OCI-LY1 (cell line): ENCODE results near the gene TMEM88.
A peak's percentile ranks its signal among the peaks of the same experiment; 100 is the strongest.

Experiments
- H2AFZ ChIP-seq: fragments of 200-600 bp; sonication (generic), shearing (Covaris generic); 2 replicates; pipeline ENCODE4 v1.6.0; 2014; ENCODE audit warnings: antibody characterized with exemption, mild to moderate bottlenecking, low read length
- H3F3A ChIP-seq: fragments of 200-600 bp; sonication (generic), shearing (Covaris generic); 2 replicates; pipeline ENCODE4 v1.6.0; 2014; ENCODE audit warnings: mild to moderate bottlenecking, antibody characterized with exemption, low read length, moderate library complexity; ENCODE audit not compliant: insufficient read depth
- H3K27ac ChIP-seq: fragments of 200-600 bp; sonication (generic); 2 replicates; pipeline ENCODE4 v1.5.1; 2014; ENCODE audit warnings: low read length, mixed run types, mild to moderate bottlenecking, low read depth; ENCODE audit not compliant: poor library complexity, severe bottlenecking
- H3K27me3 ChIP-seq: fragments of 200-600 bp; sonication (generic); 2 replicates; pipeline ENCODE4 v1.6.0; 2014; ENCODE audit warnings: antibody characterized with exemption, mild to moderate bottlenecking, low read length, moderate library complexity; ENCODE audit not compliant: insufficient read depth
- H3K36me3 ChIP-seq: fragments of 200-600 bp; sonication (generic); 2 replicates; pipeline ENCODE4 v1.6.1; 2014; ENCODE audit warnings: mild to moderate bottlenecking, antibody characterized with exemption, low read length, moderate library complexity, mixed read lengths; ENCODE audit not compliant: insufficient read depth
- H3K4me1 ChIP-seq: fragments of 200-600 bp; sonication (generic); 2 replicates; pipeline ENCODE4 v1.5.1; 2014; ENCODE audit warnings: mild to moderate bottlenecking, low read length, moderate library complexity; ENCODE audit not compliant: insufficient read depth, severe bottlenecking
- H3K4me2 ChIP-seq: fragments of 200-600 bp; sonication (generic), shearing (Covaris generic); 2 replicates; pipeline ENCODE4 v1.6.1; 2014; ENCODE audit warnings: low read length
- H3K4me3 ChIP-seq: fragments of 200-600 bp; sonication (generic); 2 replicates; pipeline ENCODE4 v1.5.1; 2014; ENCODE audit warnings: low read length, low read depth, mild to moderate bottlenecking, mixed read lengths; ENCODE audit not compliant: poor library complexity, severe bottlenecking
- H3K79me2 ChIP-seq: fragments of 200-600 bp; shearing (Covaris generic); 2 replicates; pipeline ENCODE4 v1.6.1; 2016; ENCODE audit warnings: mixed run types, low read length, mixed read lengths; ENCODE audit not compliant: insufficient read depth
- H3K9ac ChIP-seq: fragments of 200-600 bp; sonication (generic), shearing (Covaris generic); 2 replicates; pipeline ENCODE4 v1.6.1; 2014; ENCODE audit warnings: mild to moderate bottlenecking, low read length, mixed read lengths
- H3K9me2 ChIP-seq: fragments of 200-600 bp; sonication (generic), shearing (Covaris generic); 2 replicates; pipeline ENCODE4 v1.6.1; 2014; ENCODE audit warnings: low read depth, mild to moderate bottlenecking, low read length, mixed read lengths
- H3K9me3 ChIP-seq: fragments of 200-600 bp; shearing (Covaris generic); 2 replicates; pipeline ENCODE4 v1.6.1; 2014; ENCODE audit warnings: low read length, mixed read lengths
- H4K20me1 ChIP-seq: fragments of 200-600 bp; sonication (generic), shearing (Covaris generic); 2 replicates; pipeline ENCODE4 v1.6.0; 2016; ENCODE audit warnings: mild to moderate bottlenecking, low read length; ENCODE audit not compliant: insufficient read depth
- EZH2 ChIP-seq: fragments of 200-600 bp; sonication (generic), shearing (Covaris generic); IDR thresholded peaks from 2 replicates; pipeline ENCODE4 v1.8.0; 2017; ENCODE audit warnings: borderline replicate concordance, mixed run types, mild to moderate bottlenecking, antibody characterized with exemption, low read length, moderate library complexity, mixed read lengths
- TF ChIP-seq, protein P1 (sequence below): fragments of 200-600 bp; sonication (generic), shearing (Covaris generic); IDR thresholded peaks from 2 replicates; pipeline ENCODE4 v1.5.1; 2017; ENCODE audit warnings: mild to moderate bottlenecking, antibody characterized with exemption, low read length, moderate library complexity, mixed read lengths

The TMEM88 gene

DNA sequence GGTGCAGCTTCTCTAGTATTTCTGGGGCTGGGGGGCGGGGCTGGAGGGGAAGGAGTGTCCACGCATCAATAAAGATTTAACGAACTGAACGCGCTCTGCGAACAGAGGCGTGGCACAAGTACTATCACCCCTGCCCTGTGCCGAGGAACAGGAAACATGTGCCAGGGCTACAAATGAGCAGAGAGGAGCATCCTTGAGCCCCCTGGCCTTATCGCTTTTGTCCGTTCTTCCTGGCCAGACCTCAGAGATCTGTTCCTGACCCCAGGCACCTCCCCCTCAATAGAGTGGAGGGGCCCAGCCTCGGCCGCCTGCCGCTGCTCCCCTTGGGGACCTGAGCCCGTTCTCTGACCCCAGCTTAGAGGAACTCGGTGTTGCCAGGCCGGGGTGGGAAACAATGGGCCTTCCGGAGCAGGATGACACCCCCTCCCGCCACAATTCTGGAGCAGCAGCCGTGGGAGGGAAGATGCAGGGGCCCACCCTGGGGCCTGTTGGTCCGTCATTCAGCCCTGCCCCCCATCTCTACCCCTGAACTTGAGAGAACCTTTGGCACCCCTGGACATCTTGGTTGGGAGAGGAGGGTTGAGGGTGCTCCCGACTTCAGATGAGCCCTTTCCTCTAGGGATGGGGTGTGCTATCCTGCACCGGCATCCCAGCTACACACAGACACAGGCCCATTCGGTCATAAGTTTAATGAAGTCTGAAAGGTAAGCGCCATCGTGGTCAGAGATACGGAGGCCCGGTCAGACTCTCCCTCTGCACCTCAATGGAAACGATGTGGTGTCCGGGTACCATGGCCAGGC, 1.3 kb downstream of the TMEM88 start:
- Histone ChIP-seq H3K27me3 (no peaks in the 10 kb centered on the region), H3K9ac (peak overlapping the region; percentile 92), H3F3A (no peaks in the 10 kb centered on the region), H3K79me2 (no peaks in the 10 kb centered on the region), H3K4me3 (peak overlapping the region; percentile 65), H4K20me1 (no peaks in the 10 kb centered on the region), H3K9me2 (no peaks in the 10 kb centered on the region), H3K4me2 (peak overlapping the region; percentile 80), H3K9me3 (no peaks in the 10 kb centered on the region), H3K27ac (peak overlapping the region; percentile 92), H2AFZ (no peak overlapping the region), H3K36me3 (peaks cover 35% of the 10 kb centered on the region; the same call in 1 of the 2 replicates), H3K4me1 (peaks cover 39% of the 10 kb centered on the region)
- TF ChIP-seq EZH2: no peak
- TF ChIP-seq, protein P1, sequence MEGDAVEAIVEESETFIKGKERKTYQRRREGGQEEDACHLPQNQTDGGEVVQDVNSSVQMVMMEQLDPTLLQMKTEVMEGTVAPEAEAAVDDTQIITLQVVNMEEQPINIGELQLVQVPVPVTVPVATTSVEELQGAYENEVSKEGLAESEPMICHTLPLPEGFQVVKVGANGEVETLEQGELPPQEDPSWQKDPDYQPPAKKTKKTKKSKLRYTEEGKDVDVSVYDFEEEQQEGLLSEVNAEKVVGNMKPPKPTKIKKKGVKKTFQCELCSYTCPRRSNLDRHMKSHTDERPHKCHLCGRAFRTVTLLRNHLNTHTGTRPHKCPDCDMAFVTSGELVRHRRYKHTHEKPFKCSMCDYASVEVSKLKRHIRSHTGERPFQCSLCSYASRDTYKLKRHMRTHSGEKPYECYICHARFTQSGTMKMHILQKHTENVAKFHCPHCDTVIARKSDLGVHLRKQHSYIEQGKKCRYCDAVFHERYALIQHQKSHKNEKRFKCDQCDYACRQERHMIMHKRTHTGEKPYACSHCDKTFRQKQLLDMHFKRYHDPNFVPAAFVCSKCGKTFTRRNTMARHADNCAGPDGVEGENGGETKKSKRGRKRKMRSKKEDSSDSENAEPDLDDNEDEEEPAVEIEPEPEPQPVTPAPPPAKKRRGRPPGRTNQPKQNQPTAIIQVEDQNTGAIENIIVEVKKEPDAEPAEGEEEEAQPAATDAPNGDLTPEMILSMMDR: no peak

- H2AFZ ChIP-seq: no peak within 1 kb of the TSS
- H3K36me3 ChIP-seq: peaks cover 38% of the 10 kb centered on the region; the same call in 1 of the 2 replicates
- no peaks in the 10 kb centered on the region for H3K9me2 ChIP-seq
- no peaks in the 10 kb centered on the region for H3F3A ChIP-seq
- H3K4me2 ChIP-seq: peak within 1 kb of the TSS; percentile 80
- no peaks in the 10 kb centered on the region for H3K79me2 ChIP-seq
- H4K20me1 ChIP-seq: no peaks in the 10 kb centered on the region
- H3K9ac ChIP-seq: peak within 1 kb of the TSS; percentile 92
- no peaks in the 10 kb centered on the region for H3K9me3 ChIP-seq
- peak within 1 kb of the TSS; percentile 65 for H3K4me3 ChIP-seq
- H3K27ac ChIP-seq: peak within 1 kb of the TSS; percentile 92
- H3K4me1 ChIP-seq: peaks cover 32% of the 10 kb centered on the region
- TF ChIP-seq, protein P1: peak; percentile 47; the same call in 1 of the 2 replicates
- no peak for TF ChIP-seq EZH2
- H3K27me3 ChIP-seq: no peaks in the 10 kb centered on the region
These were observed 2.2 kb downstream of the TMEM88 start, which contains the start of gene NAA38 for GRCh38 chr17:7856811-7857712. NAA38 (minus strand) TSS chr17:7857559; CDS start chr17:7857463, 96 bp downstream.

DNA sequence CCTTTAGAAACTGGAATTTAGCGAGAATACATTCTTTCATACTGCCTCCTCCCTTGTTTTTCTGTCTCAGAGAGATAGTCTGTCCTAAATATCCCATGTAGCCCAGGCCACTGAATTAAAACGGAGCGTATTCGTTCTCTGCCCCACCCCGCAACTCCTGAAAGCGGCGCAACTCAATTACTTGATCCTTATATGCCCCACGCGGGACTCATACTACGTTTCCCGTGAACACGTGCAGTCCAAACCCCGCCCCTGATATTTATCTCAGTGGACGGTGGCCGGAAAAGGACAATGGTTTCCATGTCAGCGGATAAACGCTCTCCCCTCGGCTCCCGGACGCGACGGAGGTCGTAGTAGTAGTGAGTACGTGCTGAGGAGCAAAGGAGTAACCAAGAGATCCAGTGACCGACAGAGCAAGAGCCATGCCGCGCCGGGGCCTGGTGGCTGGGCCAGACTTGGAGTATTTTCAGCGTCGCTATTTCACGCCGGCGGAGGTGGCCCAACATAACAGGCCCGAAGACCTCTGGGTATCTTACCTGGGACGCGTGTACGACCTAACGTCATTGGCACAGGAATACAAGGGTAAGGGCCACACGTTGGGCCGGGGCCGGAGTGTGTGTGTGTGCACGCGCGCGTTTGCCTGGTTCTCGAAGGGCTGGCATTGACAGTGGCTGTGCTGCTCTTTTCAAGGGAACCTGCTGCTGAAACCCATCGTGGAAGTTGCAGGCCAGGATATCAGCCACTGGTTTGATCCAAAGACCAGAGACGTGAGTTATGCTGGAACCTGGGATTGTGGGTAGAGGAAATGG, 3.1 kb downstream of the TMEM88 start, which contains the start of gene CYB5D1:
Gene CYB5D1 (plus strand): TSS at position 291 of the 809 bp plus-strand sequence. CDS start 132 bp downstream, at position 423.
- Histone ChIP-seq H3K36me3 (peaks cover 32% of the 10 kb centered on the region; the same call in 1 of the 2 replicates), H3K27ac (peak within 1 kb of the TSS; percentile 92), H3K9me3 (no peaks in the 10 kb centered on the region), H3K4me2 (peak within 1 kb of the TSS; percentile 80), H3K9me2 (no peaks in the 10 kb centered on the region), H4K20me1 (no peaks in the 10 kb centered on the region), H3K27me3 (no peaks in the 10 kb centered on the region), H3F3A (no peaks in the 10 kb centered on the region), H3K79me2 (no peaks in the 10 kb centered on the region), H3K4me3 (peak within 1 kb of the TSS; percentile 65), H2AFZ (no peak within 1 kb of the TSS), H3K4me1 (peaks cover 32% of the 10 kb centered on the region), H3K9ac (peak within 1 kb of the TSS; percentile 92)
- TF ChIP-seq EZH2: no peak
